HL-60 (cell line): ENCODE results near the gene PRRG2.

Experiments used
- DNase-seq, 2 experiments: peaks; one replicate each; pipeline ENCODE4 v3.0.0-alpha.2; 2010 to 2020; ENCODE audit warnings: low read depth in 1 of 2, low spot score in 1 of 2
- H3K27ac ChIP-seq: fragments of 250-450 bp; sonication (Bioruptor Pico); replicated peaks from 2 replicates; pipeline ENCODE4 v1.5.1; 2020; ENCODE audit warnings: mild to moderate bottlenecking, moderate library complexity
- H3K27me3 ChIP-seq: fragments of 250-450 bp; sonication (Bioruptor Pico); 2 replicates; pipeline ENCODE4 v1.5.1; 2021; ENCODE audit warnings: mild to moderate bottlenecking, moderate library complexity; ENCODE audit not compliant: insufficient read depth, poor library complexity, severe bottlenecking
- H3K4me3 ChIP-seq: replicated peaks from 2 replicates; pipeline ENCODE4 v1.5.1; 2011; ENCODE audit warnings: mild to moderate bottlenecking, control low read depth, low read length; ENCODE audit not compliant: insufficient read depth
- CTCF ChIP-seq: IDR thresholded peaks from one replicate; pipeline ENCODE4 v1.5.1; 2011; ENCODE audit warnings: low read length, control low read depth, inconsistent platforms; ENCODE audit not compliant: insufficient read depth
- GABPA ChIP-seq: IDR thresholded peaks from 2 replicates; pipeline ENCODE4 v1.6.1; 2012; ENCODE audit warnings: low read depth
- POLR2AphosphoS5 ChIP-seq: IDR thresholded peaks from 2 replicates; pipeline ENCODE4 v1.6.1; 2012; ENCODE audit warnings: low read depth
- REST ChIP-seq: IDR thresholded peaks from 2 replicates; pipeline ENCODE4 v1.6.1; 2012; ENCODE audit warnings: low read depth; ENCODE audit not compliant: insufficient replicate concordance
- SPI1 ChIP-seq: IDR thresholded peaks from 2 replicates; pipeline ENCODE4 v1.6.1; 2012; ENCODE audit warnings: low read depth, mild to moderate bottlenecking, borderline replicate concordance

PRRG2 gene

GRCh38 chr19:49585023-49585422 lies 3.9 kb downstream of the PRRG2 start:
- no peak overlapping the region for H3K4me3 ChIP-seq
- no peak overlapping the region for H3K27ac ChIP-seq
- no peak for DNase-seq
- TF ChIP-seq REST (no peak), GABPA (no peak), SPI1 (no peak), CTCF (no peak), POLR2AphosphoS5 (no peak)
- no peaks in the 10 kb centered on the region for H3K27me3 ChIP-seq

GRCh38 chr19:49587227-49587626 lies 6.1 kb downstream of the PRRG2 start:
- DNase-seq = no peak
- Histone ChIP-seq H3K27me3 (no peaks in the 10 kb centered on the region), H3K27ac (no peak overlapping the region), H3K4me3 (no peak overlapping the region)
- TF ChIP-seq REST (no peak), SPI1 (no peak), GABPA (no peak), CTCF (no peak), POLR2AphosphoS5 (no peak)

GRCh38 chr19:49588365-49589122 lies 7.4 kb downstream of the PRRG2 start:
- no peak for TF ChIP-seq POLR2AphosphoS5
- TF ChIP-seq SPI1 = no peak
- no peak for TF ChIP-seq GABPA
- TF ChIP-seq CTCF = no peak
- no peak for TF ChIP-seq REST
- Histone ChIP-seq H3K27me3 (no peaks in the 10 kb centered on the region), H3K4me3 (no peak overlapping the region), H3K27ac (no peak overlapping the region)
- DNase-seq = no peak
